ENCODE data around the gene TALDO1. TPM values are rescaled to one million over a fixed set of nuclear protein-coding genes. Genes with fewer than 3 reads are reported as not detected.
A peak's percentile ranks its signal among the peaks of the same experiment; 100 is the strongest.
"Not testable (repeated sequence)": the region's sequence is repeated elsewhere in the genome, so short reads cannot be mapped to it uniquely, and the experiment has no call there.

The TALDO1 gene
- total and polyA plus RNA-seq, 12 donors, result 55.3 to 124 (median 96.3) TPM

- DNase-seq (peak; percentile 63 to 81), ATAC-seq (peak; percentile 65 to 91 (median 86))
- 32 to 33% methylated on average over 31 of the region's 31 CpGs for WGBS, 2 donors
- Histone ChIP-seq H3K4me3 (peak overlapping the region in 1 of 10 donors; percentile 15), H3K4me1 (peaks cover 10 to 44% (median 24%) of the 10 kb centered on the region in 9 donors), H3K27ac (peak overlapping the region in 4 of 10 donors; percentile 9 to 53 (median 42)), H3K9me3 (no peaks in the 10 kb centered on the region), H3K27me3 (peaks cover 7 to 56% (median 41%) of the 10 kb centered on the region in 7 donors), H3K36me3 (no peaks in the 10 kb centered on the region)
- peak; percentile 86 to 99 (median 96) for TF ChIP-seq CTCF (IDR thresholded peaks at IDR 0.05)
- intact Hi-C loops (cut with DNase I), result loop anchor here in 7 of 10 donors (2.0 to 10.0 kb wide), 4 partner anchors 63 to 173 kb away; no protein-coding TSS in a partner anchor
Measured at GRCh38 chr11:727859-728748, 19.2 kb upstream of the TALDO1 start.

GRCh38 chr11:728901-729491 is 18.3 kb upstream of the TALDO1 start:
- H3K27ac ChIP-seq, result peak overlapping the region in 1 of 10 donors; percentile 73
- peaks cover 10 to 40% (median 24%) of the 10 kb centered on the region in 9 donors for H3K4me1 ChIP-seq
- DNase-seq, result no peak
- intact Hi-C loops (cut with DNase I), result loop anchor here in 7 of 10 donors (2.0 to 10.0 kb wide), 4 partner anchors 64 to 174 kb away; no protein-coding TSS in a partner anchor
- ATAC-seq, result no peak
- no peak for TF ChIP-seq CTCF (IDR thresholded peaks at IDR 0.05)
- H3K36me3 ChIP-seq, result no peaks in the 10 kb centered on the region
- H3K27me3 ChIP-seq, result peaks cover 7 to 50% (median 38%) of the 10 kb centered on the region in 7 donors
- H3K9me3 ChIP-seq, result no peaks in the 10 kb centered on the region
- 77 to 87% methylated on average over 15 of the region's 15 CpGs for WGBS, 2 donors
- H3K4me3 ChIP-seq, result no peak overlapping the region

- 59 to 68% methylated on average over 17 of the region's 17 CpGs for WGBS, 2 donors
- ATAC-seq, result no peak
- H3K27me3 ChIP-seq, result peaks cover 7 to 46% (median 32%) of the 10 kb centered on the region in 7 donors
- intact Hi-C loops (cut with DNase I), result loop anchor here in 7 of 10 donors (2.0 to 10.0 kb wide), 4 partner anchors 65 to 175 kb away; no protein-coding TSS in a partner anchor
- no peaks in the 10 kb centered on the region for H3K9me3 ChIP-seq
- H3K36me3 ChIP-seq, result no peaks in the 10 kb centered on the region
- no peak for TF ChIP-seq CTCF (IDR thresholded peaks at IDR 0.05)
- no peak for DNase-seq
- no peak overlapping the region for H3K4me3 ChIP-seq
- peaks cover 10 to 40% (median 24%) of the 10 kb centered on the region in 9 donors for H3K4me1 ChIP-seq
- H3K27ac ChIP-seq, result peak overlapping the region in 1 of 10 donors; percentile 73
Measured at GRCh38 chr11:729492-730074, 17.7 kb upstream of the TALDO1 start.

GRCh38 chr11:733072-733471 is 14.2 kb upstream of the TALDO1 start:
- no peaks in the 10 kb centered on the region for H3K9me3 ChIP-seq
- no peaks in the 10 kb centered on the region for H3K36me3 ChIP-seq
- ATAC-seq (no peak), DNase-seq (no peak)
- H3K27ac ChIP-seq, result no peak overlapping the region
- H3K27me3 ChIP-seq, result peaks cover 0 to 18% (median 5%) of the 10 kb centered on the region in 7 donors
- TF ChIP-seq CTCF (IDR thresholded peaks at IDR 0.05), result no peak
- WGBS, 2 donors, result 78 to 82% methylated on average over 20 of the region's 20 CpGs
- no peak overlapping the region for H3K4me3 ChIP-seq
- peaks cover 0 to 24% (median 10%) of the 10 kb centered on the region in 9 donors for H3K4me1 ChIP-seq
- intact Hi-C loops (cut with DNase I), result no loop called here

- H3K36me3 ChIP-seq; DNase-seq; intact Hi-C loops (cut with DNase I); H3K4me3 ChIP-seq; H3K27ac ChIP-seq; ATAC-seq; H3K9me3 ChIP-seq: not testable (repeated sequence)
- WGBS, 2 donors, result 93 to 96% methylated on average over 19 to 26 of the region's 26 CpGs
- H3K27me3 ChIP-seq, result peaks cover 0 to 11% (median 0%) of the 10 kb centered on the region in 7 donors
- H3K4me1 ChIP-seq, result peaks cover 0 to 13% (median 4%) of the 10 kb centered on the region in 9 donors
Measured at GRCh38 chr11:734541-734940, 12.7 kb upstream of the TALDO1 start.
